ENCODE results near the gene CFAP54.
A peak's percentile ranks its signal among the peaks of the same experiment; 100 is the strongest.

Gene CFAP54

DNA sequence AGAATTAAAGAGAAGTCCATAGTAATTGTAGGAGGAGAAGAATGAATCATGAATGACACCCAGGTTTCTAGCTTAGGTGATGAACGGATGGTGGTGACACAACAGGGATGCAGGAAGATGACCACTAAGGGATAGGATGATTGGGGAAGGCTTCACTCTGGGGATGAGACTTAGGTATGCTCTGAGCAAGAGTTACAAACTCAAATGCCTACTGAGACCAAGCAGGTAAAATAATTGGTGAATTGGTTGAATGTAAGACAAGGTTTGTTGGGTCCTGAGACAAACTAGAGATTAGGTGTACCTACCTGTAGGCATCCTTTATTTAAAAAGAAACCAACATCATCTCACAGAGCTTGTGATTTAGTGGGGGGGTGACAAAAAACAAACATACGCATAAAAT, 116.3 kb downstream of the CFAP54 start:
- no peaks in the 10 kb centered on the region for H3K27me3 ChIP-seq (replicated peaks; ENCODE audit: control insufficient read depth, insufficient read depth, low read length)
- TF ChIP-seq, protein P1, sequence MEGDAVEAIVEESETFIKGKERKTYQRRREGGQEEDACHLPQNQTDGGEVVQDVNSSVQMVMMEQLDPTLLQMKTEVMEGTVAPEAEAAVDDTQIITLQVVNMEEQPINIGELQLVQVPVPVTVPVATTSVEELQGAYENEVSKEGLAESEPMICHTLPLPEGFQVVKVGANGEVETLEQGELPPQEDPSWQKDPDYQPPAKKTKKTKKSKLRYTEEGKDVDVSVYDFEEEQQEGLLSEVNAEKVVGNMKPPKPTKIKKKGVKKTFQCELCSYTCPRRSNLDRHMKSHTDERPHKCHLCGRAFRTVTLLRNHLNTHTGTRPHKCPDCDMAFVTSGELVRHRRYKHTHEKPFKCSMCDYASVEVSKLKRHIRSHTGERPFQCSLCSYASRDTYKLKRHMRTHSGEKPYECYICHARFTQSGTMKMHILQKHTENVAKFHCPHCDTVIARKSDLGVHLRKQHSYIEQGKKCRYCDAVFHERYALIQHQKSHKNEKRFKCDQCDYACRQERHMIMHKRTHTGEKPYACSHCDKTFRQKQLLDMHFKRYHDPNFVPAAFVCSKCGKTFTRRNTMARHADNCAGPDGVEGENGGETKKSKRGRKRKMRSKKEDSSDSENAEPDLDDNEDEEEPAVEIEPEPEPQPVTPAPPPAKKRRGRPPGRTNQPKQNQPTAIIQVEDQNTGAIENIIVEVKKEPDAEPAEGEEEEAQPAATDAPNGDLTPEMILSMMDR (IDR thresholded peaks at IDR 0.05; ENCODE audit: insufficient read depth, low read length, poor library complexity, severe bottlenecking), result no peak
- H3K36me3 ChIP-seq (ENCODE audit: control insufficient read depth, insufficient read depth, low read length), result no peaks in the 10 kb centered on the region
- DNase-seq (ENCODE audit: extremely low read depth, insufficient read length), result no peak
- no peak overlapping the region for H3K4me3 ChIP-seq (replicated peaks; ENCODE audit: low read depth, low read length)

DNA sequence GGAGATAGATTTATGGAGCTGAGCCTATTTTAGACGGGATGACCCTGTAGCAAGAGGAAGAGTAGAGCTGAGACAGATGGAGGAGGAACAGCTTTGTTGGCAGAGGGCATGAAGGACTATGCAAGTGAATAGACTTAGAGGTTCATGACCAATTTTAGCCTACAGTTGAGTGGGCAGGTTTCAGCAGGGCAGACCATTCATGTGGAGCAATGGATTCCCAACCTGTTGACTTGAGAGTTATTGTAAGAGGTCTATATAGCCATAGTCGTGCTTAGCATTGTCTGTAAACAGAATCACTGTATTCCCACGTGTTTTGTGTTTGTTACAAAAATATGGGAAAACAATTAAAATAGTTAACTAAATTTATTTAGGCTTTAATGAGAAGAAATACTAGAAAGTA, 116.8 kb downstream of the CFAP54 start:
- Histone ChIP-seq H3K27me3 (replicated peaks; ENCODE audit: control insufficient read depth, insufficient read depth, low read length) (no peaks in the 10 kb centered on the region), H3K36me3 (ENCODE audit: control insufficient read depth, insufficient read depth, low read length) (no peaks in the 10 kb centered on the region), H3K4me3 (replicated peaks; ENCODE audit: low read depth, low read length) (no peak overlapping the region)
- no peak for DNase-seq (ENCODE audit: extremely low read depth, insufficient read length)
- TF ChIP-seq, protein P1 (IDR thresholded peaks at IDR 0.05; ENCODE audit: insufficient read depth, low read length, poor library complexity, severe bottlenecking), result no peak

DNA sequence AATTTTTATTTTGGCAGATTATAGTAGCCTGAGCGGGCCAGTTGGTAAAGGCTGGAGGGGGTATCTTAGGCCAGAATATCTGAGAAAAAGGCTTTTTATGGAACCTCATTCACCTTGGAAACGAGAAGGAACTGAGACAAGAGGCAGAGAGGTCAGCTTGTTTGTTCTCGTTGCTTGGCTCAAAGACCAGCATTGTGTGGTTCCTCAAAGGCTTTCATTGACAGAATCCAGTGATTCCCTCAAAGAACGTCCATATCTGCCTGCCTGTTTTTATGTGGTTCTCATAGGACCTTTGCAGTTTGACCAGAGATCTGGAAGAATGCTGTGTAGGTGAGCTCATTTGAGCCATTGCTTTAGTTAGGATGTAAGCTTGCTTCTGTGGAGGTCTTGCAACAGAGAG, 117.3 kb downstream of the CFAP54 start:
- Histone ChIP-seq H3K27me3 (replicated peaks; ENCODE audit: control insufficient read depth, insufficient read depth, low read length) (no peaks in the 10 kb centered on the region), H3K4me3 (replicated peaks; ENCODE audit: low read depth, low read length) (no peak overlapping the region), H3K36me3 (ENCODE audit: control insufficient read depth, insufficient read depth, low read length) (no peaks in the 10 kb centered on the region)
- DNase-seq (ENCODE audit: extremely low read depth, insufficient read length), result no peak
- TF ChIP-seq, protein P1 (IDR thresholded peaks at IDR 0.05; ENCODE audit: insufficient read depth, low read length, poor library complexity, severe bottlenecking), result no peak

- no peaks in the 10 kb centered on the region for H3K27me3 ChIP-seq (replicated peaks; ENCODE audit: control insufficient read depth, insufficient read depth, low read length)
- no peak for DNase-seq (ENCODE audit: extremely low read depth, insufficient read length)
- no peak overlapping the region for H3K4me3 ChIP-seq (replicated peaks; ENCODE audit: low read depth, low read length)
- TF ChIP-seq, protein P1 (IDR thresholded peaks at IDR 0.05; ENCODE audit: insufficient read depth, low read length, poor library complexity, severe bottlenecking), result peak; percentile 25
- H3K36me3 ChIP-seq (ENCODE audit: control insufficient read depth, insufficient read depth, low read length), result no peaks in the 10 kb centered on the region
These were observed 127.8 kb downstream of the CFAP54 start for GRCh38 chr12:96617178-96617577.

GRCh38 chr12:96623155-96623554, 133.8 kb downstream of the CFAP54 start:
- TF ChIP-seq, protein P1 (IDR thresholded peaks at IDR 0.05; ENCODE audit: insufficient read depth, low read length, poor library complexity, severe bottlenecking), result no peak
- no peak overlapping the region for H3K4me3 ChIP-seq (replicated peaks; ENCODE audit: low read depth, low read length)
- H3K36me3 ChIP-seq (ENCODE audit: control insufficient read depth, insufficient read depth, low read length), result no peaks in the 10 kb centered on the region

GRCh38 chr12:96623656-96624217, 134.4 kb downstream of the CFAP54 start:
- TF ChIP-seq, protein P1 (IDR thresholded peaks at IDR 0.05; ENCODE audit: insufficient read depth, low read length, poor library complexity, severe bottlenecking), result no peak
- H3K36me3 ChIP-seq (ENCODE audit: control insufficient read depth, insufficient read depth, low read length), result no peaks in the 10 kb centered on the region
- DNase-seq (ENCODE audit: extremely low read depth, insufficient read length), result no peak

More at GRCh38 chr12:96623155-96623554, 133.8 kb downstream of the CFAP54 start:
- no peaks in the 10 kb centered on the region for H3K27me3 ChIP-seq (replicated peaks; ENCODE audit: control insufficient read depth, insufficient read depth, low read length)
- no peak for DNase-seq (ENCODE audit: extremely low read depth, insufficient read length)

More at GRCh38 chr12:96623656-96624217, 134.4 kb downstream of the CFAP54 start:
- Histone ChIP-seq H3K27me3 (replicated peaks; ENCODE audit: control insufficient read depth, insufficient read depth, low read length) (no peaks in the 10 kb centered on the region), H3K4me3 (replicated peaks; ENCODE audit: low read depth, low read length) (no peak overlapping the region)

All from GM06990 (cell line).